ENCODE data around the gene EFTUD2.

GRCh38 chr17:44942456-44942855 is 43.2 kb upstream of the EFTUD2 start:
- TF ChIP-seq KLF13 (CRISPR knock-in tag; IDR thresholded peaks at IDR 0.05) = no peak
- no peak for TF ChIP-seq E2F1 (CRISPR knock-in tag; IDR thresholded peaks at IDR 0.05)
- TF ChIP-seq CTCF (CRISPR knock-in tag; IDR thresholded peaks at IDR 0.05) = no peak
- TF ChIP-seq ZUFSP (CRISPR knock-in tag; IDR thresholded peaks at IDR 0.05; ENCODE audit: borderline replicate concordance) = no peak
- TF ChIP-seq ZBTB7A (CRISPR knock-in tag; IDR thresholded peaks at IDR 0.05) = no peak
- TF ChIP-seq BCL6 (CRISPR knock-in tag; IDR thresholded peaks at IDR 0.05) = no peak
- TF ChIP-seq POLR2A (IDR thresholded peaks at IDR 0.05; ENCODE audit: insufficient read depth in 1 of 2, low read depth in 2 of 2, low read length in 2 of 2) = no peak
- no peak for TF ChIP-seq MAX (IDR thresholded peaks at IDR 0.05)
- TF ChIP-seq, protein P1, sequence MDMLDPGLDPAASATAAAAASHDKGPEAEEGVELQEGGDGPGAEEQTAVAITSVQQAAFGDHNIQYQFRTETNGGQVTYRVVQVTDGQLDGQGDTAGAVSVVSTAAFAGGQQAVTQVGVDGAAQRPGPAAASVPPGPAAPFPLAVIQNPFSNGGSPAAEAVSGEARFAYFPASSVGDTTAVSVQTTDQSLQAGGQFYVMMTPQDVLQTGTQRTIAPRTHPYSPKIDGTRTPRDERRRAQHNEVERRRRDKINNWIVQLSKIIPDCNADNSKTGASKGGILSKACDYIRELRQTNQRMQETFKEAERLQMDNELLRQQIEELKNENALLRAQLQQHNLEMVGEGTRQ (IDR thresholded peaks at IDR 0.05; ENCODE audit: low read depth, low read length) = no peak
- TF ChIP-seq, protein P1 (CRISPR knock-in tag; IDR thresholded peaks at IDR 0.05; ENCODE audit: borderline replicate concordance) = no peak
